HG03575 (cell line): Measurements from ENCODE around the gene FERMT3.

Source experiments
- ATAC-seq: cut with Tn5 transposase; IDR thresholded peaks from one replicate; pipeline ENCODE4 v1.9.1; 2021; ENCODE audit not compliant: unreplicated experiment, insufficient number of reproducible peaks, low FRiP score; ENCODE audit errors: extremely low read depth

FERMT3 gene

GRCh38 chr11:64231546-64231945 is 25.0 kb downstream of the FERMT3 start:
- ATAC-seq, result no peak

GRCh38 chr11:64232182-64232966 is 25.9 kb downstream of the FERMT3 start:
- ATAC-seq, result no peak

- ATAC-seq, result no peak
Observed at GRCh38 chr11:64232967-64233315, 26.4 kb downstream of the FERMT3 start.

GRCh38 chr11:64233913-64234586 is 27.5 kb downstream of the FERMT3 start, which contains the start of gene VEGFB:
Gene VEGFB, plus strand, starts transcription at chr11:64234584. Its CDS starts 250 bp downstream, at chr11:64234834.
- no peak for ATAC-seq

- ATAC-seq, result no peak
Observed at GRCh38 chr11:64234647-64235379, 28.3 kb downstream of the FERMT3 start.

- no peak for ATAC-seq
Observed at GRCh38 chr11:64235437-64236161, 29.1 kb downstream of the FERMT3 start.

- no peak for ATAC-seq
Observed at GRCh38 chr11:64237484-64237951, 31.0 kb downstream of the FERMT3 start.

GRCh38 chr11:64238076-64238475 is 31.6 kb downstream of the FERMT3 start:
- ATAC-seq, result no peak

GRCh38 chr11:64238999-64239398 is 32.5 kb downstream of the FERMT3 start:
- no peak for ATAC-seq

GRCh38 chr11:64239662-64240434 is 33.3 kb downstream of the FERMT3 start:
- ATAC-seq, result no peak

- no peak for ATAC-seq
Observed at GRCh38 chr11:64240435-64241240, 34.1 kb downstream of the FERMT3 start, which contains the start of gene FKBP2. Gene FKBP2, plus strand, starts transcription at chr11:64241095. Its CDS starts 1,293 bp downstream, at chr11:64242388.

- ATAC-seq, result no peak
Observed at GRCh38 chr11:64241241-64241490, 34.6 kb downstream of the FERMT3 start.

GRCh38 chr11:64241491-64242374 is 35.2 kb downstream of the FERMT3 start:
- ATAC-seq, result no peak

- no peak for ATAC-seq
Observed at GRCh38 chr11:64243236-64243854, 36.8 kb downstream of the FERMT3 start.

- no peak for ATAC-seq
Observed at GRCh38 chr11:64244107-64244506, 37.6 kb downstream of the FERMT3 start.

GRCh38 chr11:64244966-64245365 is 38.4 kb downstream of the FERMT3 start:
- ATAC-seq, result no peak
